ENCODE measurements around the gene FOXRED2. TPM values are rescaled to one million over a fixed set of nuclear protein-coding genes. Genes with fewer than 3 reads are reported as not detected.

The FOXRED2 gene
- total RNA-seq, 3 donors from 2014 or later: 2.8 to 8.6 (median 6.4) TPM

DNA sequence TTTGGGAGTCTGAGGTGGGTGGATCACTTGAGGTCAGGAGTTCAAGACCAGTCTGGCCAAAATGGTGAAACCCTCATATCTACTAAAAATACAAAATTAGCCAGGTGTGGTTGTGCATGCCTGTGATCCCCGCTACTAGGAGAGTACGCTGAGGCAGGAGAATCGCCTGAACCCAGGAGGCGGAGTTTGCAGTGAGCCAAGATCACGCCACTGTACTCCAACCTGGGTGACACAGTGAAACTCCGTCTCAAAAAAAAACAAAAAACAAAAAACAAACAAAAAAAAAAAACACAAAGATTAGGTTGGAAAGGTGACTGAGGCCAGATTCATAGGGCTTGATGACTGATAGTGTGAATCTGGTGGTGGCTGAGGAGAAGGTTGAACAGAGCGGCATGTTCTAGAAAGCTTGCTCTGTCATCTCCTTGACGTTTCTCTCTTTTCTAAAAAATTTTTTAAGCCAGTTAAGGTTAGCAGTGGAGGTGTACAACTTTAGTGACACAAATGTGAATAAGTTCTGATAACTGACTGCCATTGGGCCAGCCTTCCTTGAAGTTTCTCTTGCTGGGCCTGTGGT lies 66.3 kb downstream of the FOXRED2 start:
- TF ChIP-seq, protein P1, sequence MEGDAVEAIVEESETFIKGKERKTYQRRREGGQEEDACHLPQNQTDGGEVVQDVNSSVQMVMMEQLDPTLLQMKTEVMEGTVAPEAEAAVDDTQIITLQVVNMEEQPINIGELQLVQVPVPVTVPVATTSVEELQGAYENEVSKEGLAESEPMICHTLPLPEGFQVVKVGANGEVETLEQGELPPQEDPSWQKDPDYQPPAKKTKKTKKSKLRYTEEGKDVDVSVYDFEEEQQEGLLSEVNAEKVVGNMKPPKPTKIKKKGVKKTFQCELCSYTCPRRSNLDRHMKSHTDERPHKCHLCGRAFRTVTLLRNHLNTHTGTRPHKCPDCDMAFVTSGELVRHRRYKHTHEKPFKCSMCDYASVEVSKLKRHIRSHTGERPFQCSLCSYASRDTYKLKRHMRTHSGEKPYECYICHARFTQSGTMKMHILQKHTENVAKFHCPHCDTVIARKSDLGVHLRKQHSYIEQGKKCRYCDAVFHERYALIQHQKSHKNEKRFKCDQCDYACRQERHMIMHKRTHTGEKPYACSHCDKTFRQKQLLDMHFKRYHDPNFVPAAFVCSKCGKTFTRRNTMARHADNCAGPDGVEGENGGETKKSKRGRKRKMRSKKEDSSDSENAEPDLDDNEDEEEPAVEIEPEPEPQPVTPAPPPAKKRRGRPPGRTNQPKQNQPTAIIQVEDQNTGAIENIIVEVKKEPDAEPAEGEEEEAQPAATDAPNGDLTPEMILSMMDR (IDR thresholded peaks at IDR 0.05): no peak
- Histone ChIP-seq H3K4me3 (no peak overlapping the region), H3K9me3 (no peaks in the 10 kb centered on the region), H3K4me1 (ENCODE audit: low read depth) (peaks cover 28% of the 10 kb centered on the region), H3K36me3 (ENCODE audit: low read depth) (no peaks in the 10 kb centered on the region)
- DNase-seq (no peak), ATAC-seq (no peak)
- intact Hi-C loops (cut with DNase I, micrococcal nuclease): no loop called here

DNA sequence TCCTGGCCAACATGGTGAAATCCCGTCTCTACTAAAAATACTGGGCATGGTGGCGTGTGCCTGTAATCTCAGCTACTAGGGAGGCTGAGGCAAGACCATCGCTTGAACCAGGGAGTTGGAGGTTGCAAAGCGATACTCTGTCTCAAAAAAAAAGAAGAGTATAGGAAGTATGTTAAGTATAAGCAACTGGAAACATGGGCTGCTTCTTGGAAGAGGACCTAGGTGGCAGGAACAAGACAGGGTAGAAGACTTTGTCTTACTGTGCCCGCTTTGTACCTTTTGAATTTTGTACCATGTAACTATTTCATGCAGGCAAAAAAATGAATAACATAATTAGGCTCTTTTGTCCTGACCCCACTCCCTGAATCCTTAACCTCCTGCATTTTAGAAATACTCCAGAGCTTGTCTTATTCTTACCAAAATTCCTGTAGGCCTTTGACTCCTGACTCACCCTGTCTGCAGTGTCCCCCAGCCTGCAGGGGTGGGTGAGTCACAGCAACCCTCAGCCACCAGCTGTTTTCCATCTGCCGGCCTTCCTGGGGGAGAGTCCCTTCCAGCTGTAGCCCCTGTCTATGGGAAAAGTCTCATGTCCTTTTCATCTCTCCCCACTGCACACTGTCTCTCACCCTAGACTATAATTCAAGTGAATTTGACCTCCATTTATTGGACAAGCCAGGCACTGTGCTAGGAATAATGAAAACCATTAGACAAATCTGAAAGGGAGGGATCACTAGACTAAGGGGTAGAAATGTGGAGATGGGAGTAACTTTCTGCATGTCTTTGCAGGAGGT lies 67.2 kb downstream of the FOXRED2 start:
- intact Hi-C loops (cut with DNase I, micrococcal nuclease): no loop called here
- ATAC-seq: peak; percentile 21

More for the DNA sequence above, 67.2 kb downstream of the FOXRED2 start:
- no peaks in the 10 kb centered on the region for H3K36me3 ChIP-seq (ENCODE audit: low read depth)
- peak in 2 of 3 donors; percentile 61 to 73 for DNase-seq
- TF ChIP-seq, protein P1 (IDR thresholded peaks at IDR 0.05): no peak
- no peaks in the 10 kb centered on the region for H3K9me3 ChIP-seq
- H3K4me1 ChIP-seq (ENCODE audit: low read depth): peaks cover 36% of the 10 kb centered on the region
- H3K4me3 ChIP-seq: no peak overlapping the region

Other genes starting within 250 kb of the FOXRED2 start
- 100 to 1,000 TPM; 501 to 831 (median 599) TPM for gene MYH9, start 119.1 kb downstream of the FOXRED2 start, total RNA-seq
- gene TXN2, start 25.4 kb downstream of the FOXRED2 start, total RNA-seq: 100 to 1,000 TPM in 1 of 3 donors, 10 to 100 TPM in 2; 73.2 to 101 (median 95.8) TPM
- 100 to 1,000 TPM; 135 to 145 (median 142) TPM for gene EIF3D, start 22.1 kb upstream of the FOXRED2 start, total RNA-seq
- gene CACNG2, start 196.7 kb upstream of the FOXRED2 start, total RNA-seq: not detected

All from mucosa of descending colon (tissue), 3 donors.